Measurements from ENCODE around the gene KIF26A. TPM values are rescaled to one million over a fixed set of nuclear protein-coding genes. Genes with fewer than 3 reads are reported as not detected.

The KIF26A gene
- polyA plus RNA-seq, 3 donors: 12.6 to 14.5 (median 12.6) TPM

DNA sequence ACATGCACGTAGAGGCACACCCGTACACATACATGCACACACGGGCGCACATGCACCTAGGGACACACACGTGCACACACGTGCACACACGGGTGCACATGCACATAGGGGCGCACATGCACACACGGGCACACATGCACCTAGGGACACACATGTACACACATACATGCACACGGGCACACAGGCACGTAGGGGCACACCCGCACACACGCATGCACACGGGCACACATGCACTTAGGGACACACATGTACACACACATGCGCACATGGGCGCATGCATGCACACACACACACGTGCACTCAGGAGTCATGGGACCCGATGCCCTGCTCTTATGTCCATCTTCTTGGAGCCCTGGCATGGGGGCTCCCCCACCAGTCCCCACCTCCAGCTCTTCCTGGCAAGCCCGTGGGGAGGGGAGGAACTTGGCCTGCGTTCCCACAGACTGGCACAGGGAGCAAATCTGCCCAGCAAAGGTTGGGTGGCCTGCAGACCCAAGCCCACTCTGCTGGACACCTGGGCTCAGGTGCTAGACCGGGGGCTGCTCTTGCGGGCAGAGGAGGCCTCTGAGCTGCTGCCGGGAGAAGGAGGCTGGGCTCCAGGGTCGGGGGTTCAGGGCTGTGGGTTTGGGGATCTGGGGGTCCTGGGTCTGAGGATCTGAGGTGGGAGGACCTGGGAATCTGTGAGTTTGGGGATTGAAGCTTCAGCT lies 51.4 kb downstream of the KIF26A start:
- DNase-seq: no peak

DNA sequence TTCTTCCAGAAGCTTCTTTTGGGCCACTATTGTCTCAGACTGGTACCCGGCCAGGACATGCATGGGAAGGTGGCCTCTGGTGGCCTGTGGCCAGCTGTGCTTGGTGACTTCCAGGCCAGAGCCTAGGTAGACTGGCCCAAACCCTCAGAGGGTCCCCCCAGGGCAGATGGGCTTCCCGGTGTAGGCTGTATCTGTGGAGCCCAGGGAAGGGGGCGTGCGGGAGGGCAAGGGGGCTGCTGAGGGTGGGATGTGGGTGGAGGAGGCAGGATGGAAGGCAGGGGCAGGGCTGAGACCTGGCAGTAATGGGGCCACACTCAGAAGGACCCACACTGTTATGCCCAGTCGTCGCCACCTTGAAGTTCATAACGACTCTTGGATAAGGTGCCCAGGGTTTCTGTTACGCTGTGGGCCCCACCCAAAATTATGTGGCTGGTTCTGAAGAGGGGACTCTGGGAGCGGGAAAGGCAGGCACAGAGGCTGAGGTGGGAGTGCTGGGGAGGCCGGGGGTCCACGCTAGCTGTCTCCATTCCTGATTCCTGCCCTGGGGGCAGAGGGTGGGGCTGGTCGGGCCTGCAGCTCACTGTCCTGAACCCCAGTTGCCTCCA lies 52.1 kb downstream of the KIF26A start:
- DNase-seq: no peak

DNA sequence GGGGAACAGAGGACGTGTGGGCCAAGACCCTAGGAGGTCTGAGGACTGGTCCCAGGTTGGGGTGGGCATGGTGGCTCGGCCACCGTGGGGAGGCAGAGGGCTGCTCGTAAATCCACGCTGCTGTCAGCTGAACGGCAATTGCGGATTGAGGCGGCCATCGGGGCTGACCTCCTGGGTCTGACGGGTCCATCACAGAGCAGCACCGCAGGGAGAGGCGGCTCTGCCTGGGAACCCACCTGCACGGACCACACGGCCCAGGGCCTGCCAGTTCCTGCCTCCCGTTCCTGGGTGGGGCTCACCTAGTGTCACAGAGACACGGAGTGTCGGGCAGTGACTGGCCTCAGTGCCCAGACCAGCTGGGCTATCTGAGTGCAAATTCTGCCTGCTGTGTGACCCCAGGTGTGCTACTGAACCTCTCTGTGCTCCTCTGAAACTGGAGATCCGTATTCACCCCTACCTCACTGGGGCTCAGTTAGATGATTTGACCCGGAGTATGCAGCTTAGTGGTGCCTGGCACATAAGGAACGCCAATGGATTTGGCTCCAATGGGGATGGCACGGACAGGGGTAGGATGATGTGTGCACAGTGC lies 53.1 kb downstream of the KIF26A start:
- DNase-seq: no peak

DNA sequence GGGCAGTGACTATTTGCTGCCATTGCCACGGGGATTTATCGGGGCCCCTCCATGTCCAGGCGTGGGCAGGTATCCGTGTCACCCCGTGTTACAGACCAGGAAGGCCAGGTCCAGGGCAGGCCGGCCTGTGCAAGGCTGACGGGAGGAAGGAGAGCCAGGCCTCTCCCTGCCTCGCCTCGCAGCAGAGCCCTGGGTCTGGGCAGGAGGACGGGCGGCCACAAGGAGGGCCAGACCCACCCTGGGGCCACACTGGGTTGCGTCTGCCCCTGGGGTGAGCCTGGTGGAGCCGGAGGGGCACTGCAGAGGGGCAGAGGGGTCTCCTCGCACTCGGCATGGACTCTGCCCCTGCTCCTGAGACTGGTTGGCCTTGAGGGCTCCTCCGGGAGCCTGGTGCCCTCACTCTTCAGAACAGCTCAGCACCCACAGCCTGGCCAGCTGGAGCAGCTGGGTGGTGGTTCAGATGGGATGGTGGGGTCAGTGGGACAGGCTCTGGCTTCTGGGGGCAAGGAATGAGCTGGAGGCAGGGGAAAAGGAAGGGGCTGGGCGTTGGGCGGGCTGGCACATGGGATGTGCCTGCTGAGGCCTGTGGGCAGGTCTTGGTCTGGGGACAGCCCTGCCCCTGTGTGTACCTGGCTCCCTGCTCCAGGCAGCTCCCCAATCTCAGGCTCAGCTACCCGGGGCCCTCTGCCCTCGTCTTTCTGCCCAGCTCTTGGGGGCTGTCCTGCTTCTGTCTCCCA lies 53.9 kb downstream of the KIF26A start:
- no peak for DNase-seq

DNA sequence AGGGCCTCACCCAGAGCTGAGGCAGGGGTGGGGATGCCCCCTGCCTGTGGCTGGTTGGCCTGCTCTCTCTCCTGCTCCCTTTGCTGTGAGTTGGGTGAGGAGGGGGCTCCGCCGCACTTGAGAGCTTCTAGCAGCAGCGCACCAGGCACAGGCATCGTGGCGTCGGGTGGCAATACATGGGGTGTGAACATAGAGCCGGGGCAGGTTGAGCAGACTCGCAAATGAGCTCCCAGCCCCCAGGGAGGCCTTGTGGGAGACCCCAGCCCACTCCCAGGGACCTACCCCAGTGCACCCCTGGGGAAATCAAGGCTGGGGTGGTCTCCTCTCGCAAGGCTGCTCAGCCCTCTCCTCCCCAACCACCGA lies 54.5 kb downstream of the KIF26A start:
- no peak for DNase-seq

GRCh38 chr14:104194016-104194415 lies 55.6 kb downstream of the KIF26A start:
- DNase-seq: no peak

- no peak for DNase-seq
Measured at GRCh38 chr14:104194716-104195115, 56.3 kb downstream of the KIF26A start.

DNA sequence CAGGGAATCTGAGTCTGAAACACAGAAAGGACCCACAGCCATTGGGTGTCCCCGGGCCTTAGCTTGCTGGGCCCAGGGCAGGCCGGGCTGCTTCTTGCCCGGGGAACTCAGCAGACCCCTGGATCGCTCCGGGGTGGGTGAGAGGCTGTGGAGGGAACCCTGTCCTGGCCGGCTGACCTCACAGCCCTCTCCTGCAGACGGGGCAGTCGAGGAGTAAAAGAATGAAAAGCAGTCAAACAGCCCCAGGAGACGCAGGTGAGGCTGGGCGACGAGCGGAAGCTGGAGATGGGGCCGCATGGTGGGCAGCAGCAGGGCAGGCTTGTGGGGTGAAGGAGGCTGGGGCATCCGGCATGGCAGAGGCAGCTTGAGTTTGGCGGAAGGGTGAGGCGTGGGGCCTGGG lies 57.0 kb downstream of the KIF26A start:
- DNase-seq: no peak

DNA sequence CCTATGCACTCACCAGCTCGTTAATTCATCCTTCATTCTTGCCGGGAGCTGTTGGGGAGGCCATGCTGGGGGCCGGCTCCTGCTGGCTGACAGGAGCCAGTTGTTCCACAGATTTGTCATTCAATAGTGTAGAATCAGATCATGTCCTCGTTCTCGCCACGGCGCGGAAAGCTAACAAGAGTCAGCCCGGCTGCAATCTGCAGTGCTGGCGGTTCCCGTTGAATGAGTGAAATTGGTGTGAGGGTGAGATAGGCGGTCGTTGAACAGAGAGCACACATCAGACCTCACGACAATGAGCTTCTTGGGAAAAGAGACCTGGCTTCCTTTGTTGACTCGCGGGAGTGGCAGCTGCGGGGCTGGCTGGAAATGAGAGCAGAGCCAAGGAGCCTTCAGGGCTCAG lies 57.5 kb downstream of the KIF26A start:
- no peak for DNase-seq

DNA sequence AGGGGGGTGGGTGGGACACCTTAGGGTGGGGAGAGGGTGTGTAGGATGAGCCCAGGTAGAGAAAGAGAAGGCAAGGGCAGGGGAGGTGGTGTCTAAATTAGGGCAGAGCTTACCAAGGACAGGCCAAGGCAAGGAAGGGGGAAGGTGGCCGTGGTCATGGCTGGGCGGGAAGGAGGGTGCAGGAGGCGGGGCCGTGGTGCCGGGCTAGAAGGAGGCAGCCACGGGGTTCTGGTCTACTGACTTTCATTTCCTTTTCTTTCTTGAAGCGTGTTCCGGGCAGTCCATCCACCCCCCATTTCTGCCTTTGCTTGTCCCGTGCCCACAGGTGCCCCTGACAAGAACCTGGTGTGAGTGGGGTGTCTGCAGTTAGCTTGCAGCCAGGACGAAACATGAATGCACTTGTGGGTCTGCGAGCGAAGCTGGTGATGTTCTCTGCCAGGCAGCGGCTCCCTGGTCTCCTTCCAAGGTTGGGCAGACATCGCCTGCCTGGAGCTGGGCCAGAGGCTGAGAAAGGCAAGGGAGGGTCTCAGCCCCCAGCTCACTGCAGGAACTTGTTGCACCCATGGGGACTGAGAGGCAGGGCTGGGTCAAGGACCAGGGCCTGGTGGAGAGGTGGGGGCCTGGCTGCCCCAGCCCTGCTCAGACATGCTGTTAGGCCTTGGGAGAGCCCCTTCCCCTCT lies 58.2 kb downstream of the KIF26A start:
- no peak for DNase-seq

- no peak for DNase-seq
Measured at GRCh38 chr14:104197449-104198247, 59.3 kb downstream of the KIF26A start.

DNA sequence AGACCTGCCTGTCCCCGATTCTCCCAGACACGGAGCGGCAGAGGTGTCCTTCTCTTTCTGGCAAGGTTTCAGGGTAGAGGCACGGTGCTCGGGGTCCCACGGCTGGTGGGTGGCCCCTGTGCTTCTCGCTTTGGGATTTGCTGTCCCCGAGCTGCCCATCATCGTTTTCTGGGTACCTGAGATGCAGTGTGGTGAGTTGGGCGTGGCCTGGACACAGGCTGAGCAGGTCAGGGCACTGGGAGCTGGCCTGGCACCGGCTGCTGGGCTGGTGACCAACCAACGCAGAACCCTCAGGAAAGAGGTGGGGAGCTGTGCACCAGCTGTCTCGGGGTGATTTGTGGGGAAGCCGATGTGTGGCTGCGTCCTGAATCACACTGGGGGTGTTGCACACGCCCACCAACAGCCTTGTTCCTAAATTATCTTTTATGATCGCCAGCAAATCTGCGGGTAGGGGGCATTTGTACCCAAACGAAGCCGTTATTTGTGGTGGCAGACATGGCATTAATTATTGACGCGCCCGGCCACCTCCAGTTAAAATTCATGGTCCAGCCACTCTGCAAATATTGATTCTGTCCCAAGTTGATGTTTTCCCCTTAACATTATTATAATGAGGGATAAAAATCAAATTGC lies 61.0 kb downstream of the KIF26A start:
- no peak for DNase-seq

DNA sequence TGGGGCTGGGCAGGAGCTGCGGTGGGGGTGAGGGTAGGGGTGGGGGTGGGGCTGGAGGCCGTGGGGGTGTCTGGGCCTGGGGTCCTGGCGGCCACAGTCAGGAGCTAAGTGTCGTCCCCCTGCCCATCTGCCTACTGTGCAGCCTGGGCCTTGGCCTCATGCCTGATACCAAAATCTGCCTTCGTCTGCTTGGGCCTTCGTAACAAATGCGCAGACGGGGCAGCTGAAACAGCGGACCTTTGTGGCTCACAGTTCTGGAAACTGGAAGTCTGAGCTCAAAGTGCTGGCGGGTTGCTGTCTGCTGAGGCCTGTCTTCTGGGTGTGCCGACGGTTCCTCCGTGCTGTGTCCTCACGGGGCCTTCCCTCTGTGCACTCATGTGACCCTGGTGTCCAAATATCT lies 61.7 kb downstream of the KIF26A start:
- DNase-seq: no peak

DNA sequence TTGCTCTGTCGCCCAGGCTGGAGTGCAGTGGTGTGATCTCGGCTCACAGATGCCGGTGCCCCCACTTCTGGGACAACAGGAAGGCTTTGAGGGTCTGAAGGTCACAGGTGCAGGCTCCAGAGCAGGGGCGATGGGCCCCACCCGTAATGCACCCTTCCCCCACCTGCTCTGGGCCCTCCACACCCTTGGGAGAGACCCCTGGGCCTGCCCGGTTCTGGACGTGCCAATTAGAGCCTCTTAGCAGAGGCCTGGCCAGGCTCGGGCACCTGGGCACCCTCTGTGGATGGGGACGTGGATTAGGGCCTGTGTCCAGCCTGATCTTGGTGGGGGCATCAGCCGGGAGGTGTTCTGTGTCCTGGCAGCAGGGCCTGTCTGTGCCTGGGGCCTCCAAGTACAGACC lies 62.2 kb downstream of the KIF26A start:
- no peak for DNase-seq

- no peak for DNase-seq
Measured at GRCh38 chr14:104201063-104201462, 62.7 kb downstream of the KIF26A start.

- no peak for DNase-seq
Measured at GRCh38 chr14:104201496-104201895, 63.1 kb downstream of the KIF26A start.

DNA sequence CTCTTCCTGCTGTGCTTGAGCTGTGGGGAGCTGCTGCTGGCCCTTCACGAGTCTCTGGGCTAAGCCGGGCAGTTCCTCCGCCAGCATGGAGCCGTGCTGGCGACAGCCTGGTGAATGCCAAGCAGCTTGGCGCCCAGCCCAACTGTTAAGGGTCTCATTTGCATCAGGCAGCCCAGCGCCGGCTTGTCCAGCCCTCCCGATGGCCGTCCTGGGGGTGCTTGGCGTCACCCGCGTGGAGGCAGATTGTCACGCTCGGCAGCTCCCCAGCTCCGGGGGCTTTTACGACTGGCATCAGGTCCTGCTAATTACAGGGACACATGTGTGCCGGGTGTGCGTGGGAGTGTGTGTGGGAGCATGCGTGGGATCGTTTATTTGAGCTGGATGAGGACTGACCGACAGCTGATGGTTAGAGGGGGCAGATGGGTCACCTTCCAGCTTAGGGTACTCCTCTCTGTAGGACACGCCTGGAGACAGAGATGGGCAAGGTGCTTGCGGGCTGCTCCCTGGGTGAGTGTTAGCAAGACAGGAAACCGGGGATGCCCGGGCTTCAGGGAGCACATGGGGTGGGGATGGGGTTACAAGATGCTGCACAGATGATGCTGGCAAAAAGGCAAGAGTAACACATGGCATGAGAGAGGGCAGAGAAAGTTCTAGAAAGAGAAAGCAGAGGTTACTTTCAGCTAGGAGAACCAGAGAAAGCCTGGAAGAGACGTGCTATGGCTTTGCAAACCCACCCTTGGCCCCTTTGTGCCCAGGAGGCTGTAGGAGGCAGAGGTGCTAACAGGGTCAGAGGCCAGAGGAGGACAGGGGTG lies 64.1 kb downstream of the KIF26A start:
- DNase-seq: peak; percentile 65

GRCh38 chr14:104203071-104203425 lies 64.7 kb downstream of the KIF26A start:
- DNase-seq: no peak

DNA sequence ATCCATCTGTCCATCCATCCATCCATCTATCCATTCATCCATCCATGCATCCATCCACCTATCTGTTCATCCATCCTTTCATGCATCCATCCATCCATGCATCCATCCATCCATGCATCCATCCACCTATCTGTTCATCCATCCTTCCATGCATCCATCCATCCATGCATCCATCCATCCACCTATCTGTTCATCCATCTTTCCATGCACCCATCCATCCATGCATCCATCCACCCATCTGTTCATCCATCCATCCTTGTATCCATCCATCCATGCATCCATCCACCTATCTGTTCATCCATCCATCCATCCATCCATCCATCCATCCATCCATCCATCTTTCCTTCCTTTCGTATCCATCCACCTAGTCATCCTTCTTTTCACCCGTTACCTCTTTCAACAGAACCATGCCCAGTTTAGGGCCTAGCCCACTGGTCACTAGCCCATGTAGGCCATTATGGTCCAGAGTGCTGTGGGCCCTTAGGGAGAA lies 66.3 kb downstream of the KIF26A start:
- no peak for DNase-seq

- DNase-seq: no peak
Measured at GRCh38 chr14:104205781-104206180, 67.4 kb downstream of the KIF26A start.
